CD14-positive monocyte (primary cell): Measurements from ENCODE around the gene IGSF9B. TPM values are rescaled to one million over a fixed set of nuclear protein-coding genes. Genes with fewer than 3 reads are reported as not detected.

ENCODE experiments used
- DNase-seq, 3 donors: peaks; one replicate each; pipeline ENCODE4 v3.0.0-alpha.2; 2011 to 2022
- H2AFZ ChIP-seq: 2 replicates; pipeline ENCODE4 v1.6.0; 2012; ENCODE audit warnings: mild to moderate bottlenecking, low read depth, low read length, inconsistent platforms; ENCODE audit not compliant: insufficient read depth, poor library complexity, severe bottlenecking
- H3K27ac ChIP-seq, 2 donors: 1 replicate in 1 of 2; 2 replicates in 1 of 2; pipeline ENCODE4 v1.5.1; 2012 to 2013; ENCODE audit warnings: low read length in 2 of 2, control low read depth in 1 of 2, inconsistent platforms in 1 of 2, low read depth in 1 of 2, mild to moderate bottlenecking in 1 of 2
- H3K27me3 ChIP-seq, 2 donors: one replicate each; pipeline versions ENCODE4 v1.6.0 to v1.6.1; 2011 to 2013; ENCODE audit warnings: low read length in 2 of 2; ENCODE audit not compliant: control insufficient read depth in 2 of 2, insufficient read depth in 2 of 2
- H3K36me3 ChIP-seq, 2 donors: replicated peaks in 1 of 2; 1 replicate in 1 of 2; 2 replicates in 1 of 2; pipeline versions ENCODE4 v1.5.1 to v1.6.1; 2012 to 2013; ENCODE audit warnings: low read length in 2 of 2, control low read depth in 1 of 2, inconsistent platforms in 1 of 2, mild to moderate bottlenecking in 1 of 2; ENCODE audit not compliant: insufficient read depth in 2 of 2, control insufficient read depth in 1 of 2
- H3K4me1 ChIP-seq, 2 donors: 1 replicate in 1 of 2; 2 replicates in 1 of 2; pipeline versions ENCODE4 v1.5.1 to v1.6.1; 2012 to 2013; ENCODE audit warnings: low read length in 2 of 2, control low read depth in 1 of 2, inconsistent platforms in 1 of 2, mild to moderate bottlenecking in 1 of 2, moderate library complexity in 1 of 2; ENCODE audit not compliant: insufficient read depth in 2 of 2, control insufficient read depth in 1 of 2
- H3K4me2 ChIP-seq: replicated peaks from 2 replicates; pipeline ENCODE3; 2012; ENCODE audit warnings: low read length, moderate library complexity, mild to moderate bottlenecking; ENCODE audit not compliant: poor library complexity, severe bottlenecking; ENCODE audit errors: extremely low read depth
- H3K4me3 ChIP-seq, 3 experiments: fragments of 200-600 bp in 1 of 3; sonication (generic) in 1 of 3; replicated peaks in 1 of 3; 1 replicate in 2 of 3; 2 replicates in 1 of 3; pipeline ENCODE4 v1.5.1; 2011 to 2013; ENCODE audit warnings: low read length in 3 of 3, mild to moderate bottlenecking in 3 of 3, control low read depth in 2 of 3, low read depth in 2 of 3, inconsistent platforms in 1 of 3, moderate library complexity in 1 of 3
- H3K79me2 ChIP-seq: 2 replicates; pipeline ENCODE4 v1.6.0; 2012; ENCODE audit warnings: mild to moderate bottlenecking, control low read depth, inconsistent platforms, low read length, moderate library complexity; ENCODE audit not compliant: insufficient read depth
- H3K9ac ChIP-seq: 2 replicates; pipeline ENCODE4 v1.6.0; 2017; ENCODE audit warnings: low read length, mild to moderate bottlenecking; ENCODE audit not compliant: insufficient read depth, poor library complexity, severe bottlenecking
- H3K9me3 ChIP-seq, 2 donors: replicated peaks in 1 of 2; 1 replicate in 1 of 2; 2 replicates in 1 of 2; pipeline versions ENCODE4 v1.5.1 to v1.6.1; 2012 to 2013; ENCODE audit warnings: low read length in 2 of 2, control low read depth in 1 of 2; ENCODE audit not compliant: control insufficient read depth in 1 of 2, insufficient read depth in 1 of 2
- H4K20me1 ChIP-seq: 2 replicates; pipeline ENCODE4 v1.6.0; 2012; ENCODE audit warnings: mild to moderate bottlenecking, low read length, control low read depth, moderate library complexity; ENCODE audit not compliant: insufficient read depth
- H3K27ac Mint-ChIP-seq, 7 donors: one replicate each; pipeline ENCODE4 v1.8.0; 2020; ENCODE audit warnings: mild to moderate bottlenecking in 7 of 7, mixed read lengths in 7 of 7, moderate library complexity in 6 of 7, inconsistent platforms in 2 of 7
- H3K27me3 Mint-ChIP-seq, 3 donors: one replicate each; pipeline ENCODE4 v1.8.0; 2021 to 2022; ENCODE audit warnings: low read depth in 3 of 3, mild to moderate bottlenecking in 3 of 3, mixed read lengths in 3 of 3, moderate library complexity in 3 of 3, inconsistent platforms in 1 of 3
- H3K36me3 Mint-ChIP-seq, 2 donors: one replicate each; pipeline ENCODE4 v1.8.0; 2020; ENCODE audit warnings: mixed read lengths in 2 of 2, inconsistent platforms in 1 of 2, mild to moderate bottlenecking in 1 of 2
- H3K4me1 Mint-ChIP-seq: one replicate; pipeline ENCODE4 v1.8.0; 2020; ENCODE audit warnings: mild to moderate bottlenecking, mixed read lengths
- H3K4me3 Mint-ChIP-seq, 2 donors: one replicate each; pipeline ENCODE4 v1.8.0; 2020; ENCODE audit warnings: mild to moderate bottlenecking in 2 of 2, mixed read lengths in 2 of 2, moderate library complexity in 1 of 2
- H3K9me3 Mint-ChIP-seq, 7 donors: one replicate each; pipeline ENCODE4 v1.8.0; 2020 to 2022; ENCODE audit warnings: mixed read lengths in 7 of 7, mild to moderate bottlenecking in 6 of 7, moderate library complexity in 6 of 7, inconsistent platforms in 2 of 7
- WGBS: methylation state at CpG from one replicate; pipeline ENCODE4 v1.1.5; 2013; ENCODE audit warnings: missing lambda C conversion rate; ENCODE audit not compliant: insufficient coverage; 5-methylcytosine and 5-hydroxymethylcytosine counted together
- intact Hi-C, 2 donors: fragments of 100-400 bp; cut with micrococcal nuclease; formaldehyde crosslinking; loops; one replicate each; pipeline versions ENCODE4 v1.15.0 to v1.15.1; 2023
- polyA plus RNA-seq, 3 donors: library from polyadenylated mRNA; depleted of rRNA in 1 of 3; unstranded in 2 of 3; stranded (reverse) in 1 of 3; fragments of 300-500 nt in 2 of 3; fragments of >200 nt in 1 of 3; fragmentation: Illumina TruSeq in 2 of 3; gene quantifications; 1 replicate in 2 of 3; 2 replicates in 1 of 3; pipeline ENCODE4 v1.2.3, GENCODE V29; 2012 to 2021
- TF ChIP-seq, protein P1 (sequence below): fragments of 200-600 bp; IDR thresholded peaks from one replicate; pipeline ENCODE4 v1.8.0; 2022; ENCODE audit warnings: antibody characterized with exemption, mild to moderate bottlenecking

IGSF9B gene
- polyA plus RNA-seq, 3 donors, result not detected

DNA sequence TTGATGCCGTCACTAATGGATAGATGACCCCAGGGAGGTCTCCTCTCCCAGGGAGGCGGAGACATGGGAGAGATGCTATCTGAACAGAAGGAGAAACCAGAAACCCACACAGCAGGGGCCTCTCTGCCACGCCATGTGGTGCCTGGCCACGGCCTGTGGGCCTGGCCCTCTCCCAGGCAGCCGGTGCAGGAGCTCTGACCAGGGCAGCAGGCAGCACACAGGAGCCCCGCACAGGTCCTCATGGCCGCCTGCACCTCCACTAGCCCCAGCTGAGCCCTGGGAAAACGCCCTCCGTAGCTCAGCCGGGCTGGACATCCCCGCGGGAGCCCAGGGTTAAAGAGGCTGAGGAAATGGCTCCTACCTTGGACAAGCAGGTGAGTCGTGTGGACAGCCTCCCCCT, 19.8 kb downstream of the IGSF9B start:
- Histone ChIP-seq H3K4me2 (no peak overlapping the region), H3K9me3 (peaks cover 7 to 15% of the 10 kb centered on the region in 2 donors), H3K9ac (no peak overlapping the region), H3K79me2 (no peaks in the 10 kb centered on the region), H3K4me1 (no peaks in the 10 kb centered on the region), H3K4me3 (no peak overlapping the region), H2AFZ (no peak overlapping the region), H3K27ac (no peak overlapping the region), H3K36me3 (no peaks in the 10 kb centered on the region), H4K20me1 (no peaks in the 10 kb centered on the region), H3K27me3 (no peaks in the 10 kb centered on the region)
- Mint-ChIP-seq H3K36me3 (no peaks in the 10 kb centered on the region), H3K27me3 (peaks cover 3 to 6% (median 3%) of the 10 kb centered on the region in 3 donors), H3K4me3 (no peak overlapping the region), H3K4me1 (no peaks in the 10 kb centered on the region), H3K9me3 (peaks cover 7 to 13% (median 11%) of the 10 kb centered on the region in 7 donors), H3K27ac (no peak overlapping the region)
- WGBS, result 94% methylated on average over 12 of the region's 13 CpGs
- no peak for DNase-seq
- TF ChIP-seq, protein P1, sequence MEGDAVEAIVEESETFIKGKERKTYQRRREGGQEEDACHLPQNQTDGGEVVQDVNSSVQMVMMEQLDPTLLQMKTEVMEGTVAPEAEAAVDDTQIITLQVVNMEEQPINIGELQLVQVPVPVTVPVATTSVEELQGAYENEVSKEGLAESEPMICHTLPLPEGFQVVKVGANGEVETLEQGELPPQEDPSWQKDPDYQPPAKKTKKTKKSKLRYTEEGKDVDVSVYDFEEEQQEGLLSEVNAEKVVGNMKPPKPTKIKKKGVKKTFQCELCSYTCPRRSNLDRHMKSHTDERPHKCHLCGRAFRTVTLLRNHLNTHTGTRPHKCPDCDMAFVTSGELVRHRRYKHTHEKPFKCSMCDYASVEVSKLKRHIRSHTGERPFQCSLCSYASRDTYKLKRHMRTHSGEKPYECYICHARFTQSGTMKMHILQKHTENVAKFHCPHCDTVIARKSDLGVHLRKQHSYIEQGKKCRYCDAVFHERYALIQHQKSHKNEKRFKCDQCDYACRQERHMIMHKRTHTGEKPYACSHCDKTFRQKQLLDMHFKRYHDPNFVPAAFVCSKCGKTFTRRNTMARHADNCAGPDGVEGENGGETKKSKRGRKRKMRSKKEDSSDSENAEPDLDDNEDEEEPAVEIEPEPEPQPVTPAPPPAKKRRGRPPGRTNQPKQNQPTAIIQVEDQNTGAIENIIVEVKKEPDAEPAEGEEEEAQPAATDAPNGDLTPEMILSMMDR, result no peak
- intact Hi-C loops, result no loop called here

DNA sequence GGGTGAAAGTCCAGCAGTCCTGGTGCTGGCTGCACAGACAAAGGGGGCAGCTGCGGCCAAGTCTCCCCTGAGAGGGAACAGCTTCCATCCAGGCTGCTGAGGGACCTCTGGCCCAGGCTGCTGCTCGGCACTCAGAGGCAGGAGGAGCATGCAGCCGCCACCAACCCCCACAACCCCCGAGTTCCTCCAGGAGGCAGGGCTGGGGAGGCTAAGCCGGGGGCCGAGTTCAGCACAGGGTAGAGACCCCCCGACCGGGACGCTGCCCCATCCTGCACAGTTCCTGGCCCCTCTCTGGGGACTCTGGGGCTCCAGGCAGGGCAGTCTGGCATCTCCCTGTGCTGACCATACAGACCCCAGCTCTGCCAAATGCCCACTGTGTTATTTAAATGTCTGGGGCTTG, 20.2 kb downstream of the IGSF9B start:
- no peaks in the 10 kb centered on the region for H4K20me1 ChIP-seq
- Mint-ChIP-seq H3K4me1 (no peaks in the 10 kb centered on the region), H3K9me3 (peaks cover 7 to 13% (median 11%) of the 10 kb centered on the region in 7 donors), H3K27me3 (peaks cover 2 to 3% (median 3%) of the 10 kb centered on the region in 3 donors), H3K27ac (no peak overlapping the region), H3K36me3 (no peaks in the 10 kb centered on the region), H3K4me3 (no peak overlapping the region)
- no peak for DNase-seq
- H3K4me2 ChIP-seq, result no peak overlapping the region
- no peak overlapping the region for H3K4me3 ChIP-seq
- WGBS, result 89% methylated on average over 8 of the region's 9 CpGs
- no peaks in the 10 kb centered on the region for H3K36me3 ChIP-seq
- no peak overlapping the region for H2AFZ ChIP-seq
- peaks cover 7 to 15% of the 10 kb centered on the region in 2 donors for H3K9me3 ChIP-seq
- H3K4me1 ChIP-seq, result no peaks in the 10 kb centered on the region
- H3K79me2 ChIP-seq, result no peaks in the 10 kb centered on the region
- intact Hi-C loops, result no loop called here
- no peak overlapping the region for H3K27ac ChIP-seq
- no peaks in the 10 kb centered on the region for H3K27me3 ChIP-seq
- H3K9ac ChIP-seq, result no peak overlapping the region
- TF ChIP-seq, protein P1, result no peak
